ENCODE data around the gene PHKA2.

GRCh38 chrX:18875256-18875878 lies 108.5 kb downstream of the PHKA2 start:
- TF ChIP-seq CTCF (IDR thresholded peaks at IDR 0.05 in 8 of 11, conservative IDR thresholded peaks at IDR 0.05 in 3 of 11) (no peak), POLR2A (IDR thresholded peaks at IDR 0.05) (no peak), POLR2AphosphoS5 (IDR thresholded peaks at IDR 0.05) (no peak)
